GM21367 (cell line): Measurements from ENCODE around the gene MED17.
A peak's percentile ranks its signal among the peaks of the same experiment; 100 is the strongest.
"Not testable (repeated sequence)": the region's sequence is repeated elsewhere in the genome, so short reads cannot be mapped to it uniquely, and the experiment has no call there.

Experiments used
- ATAC-seq: cut with Tn5 transposase; IDR thresholded peaks from one replicate; pipeline ENCODE4 v1.9.1; 2021; ENCODE audit not compliant: unreplicated experiment

Gene MED17

DNA sequence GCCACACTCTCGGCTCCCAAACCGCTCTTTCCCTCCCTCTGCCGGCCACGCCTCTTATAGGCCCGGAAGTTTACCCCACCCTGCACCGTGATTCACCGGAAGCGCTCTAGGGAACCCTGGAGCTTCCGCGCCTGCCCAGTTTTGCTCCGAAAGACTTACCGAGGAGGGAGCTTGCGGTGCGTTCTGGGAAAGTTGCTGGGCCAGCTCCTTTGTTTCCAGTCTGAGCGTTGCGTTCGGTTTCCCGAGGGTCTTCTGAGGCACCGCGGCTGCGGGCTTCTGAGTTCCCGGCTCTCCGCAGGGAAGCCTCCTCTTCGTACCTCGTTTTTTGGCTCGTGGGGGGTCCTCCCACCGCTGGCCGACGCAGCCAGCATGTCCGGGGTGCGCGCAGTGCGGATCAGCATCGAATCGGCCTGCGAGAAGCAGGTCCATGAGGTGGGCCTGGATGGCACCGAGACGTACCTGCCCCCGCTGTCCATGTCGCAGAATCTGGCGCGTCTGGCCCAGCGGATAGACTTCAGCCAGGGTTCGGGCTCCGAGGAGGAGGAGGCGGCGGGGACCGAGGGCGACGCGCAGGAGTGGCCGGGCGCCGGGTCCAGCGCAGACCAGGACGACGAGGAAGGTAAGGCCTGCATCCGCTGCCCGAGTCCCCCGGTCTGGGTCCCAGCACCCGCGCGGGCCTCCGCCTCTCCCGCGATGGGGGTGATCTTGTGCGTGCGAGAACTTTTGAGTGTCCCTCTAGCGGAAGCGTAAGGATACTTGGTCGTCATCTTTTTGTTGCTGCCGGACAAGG lies at the start of gene MED17:
MED17 (plus strand) TSS at position 138 of the 790 bp plus-strand sequence; CDS start at position 370, 232 bp downstream.
- peak; percentile 95 for ATAC-seq

DNA sequence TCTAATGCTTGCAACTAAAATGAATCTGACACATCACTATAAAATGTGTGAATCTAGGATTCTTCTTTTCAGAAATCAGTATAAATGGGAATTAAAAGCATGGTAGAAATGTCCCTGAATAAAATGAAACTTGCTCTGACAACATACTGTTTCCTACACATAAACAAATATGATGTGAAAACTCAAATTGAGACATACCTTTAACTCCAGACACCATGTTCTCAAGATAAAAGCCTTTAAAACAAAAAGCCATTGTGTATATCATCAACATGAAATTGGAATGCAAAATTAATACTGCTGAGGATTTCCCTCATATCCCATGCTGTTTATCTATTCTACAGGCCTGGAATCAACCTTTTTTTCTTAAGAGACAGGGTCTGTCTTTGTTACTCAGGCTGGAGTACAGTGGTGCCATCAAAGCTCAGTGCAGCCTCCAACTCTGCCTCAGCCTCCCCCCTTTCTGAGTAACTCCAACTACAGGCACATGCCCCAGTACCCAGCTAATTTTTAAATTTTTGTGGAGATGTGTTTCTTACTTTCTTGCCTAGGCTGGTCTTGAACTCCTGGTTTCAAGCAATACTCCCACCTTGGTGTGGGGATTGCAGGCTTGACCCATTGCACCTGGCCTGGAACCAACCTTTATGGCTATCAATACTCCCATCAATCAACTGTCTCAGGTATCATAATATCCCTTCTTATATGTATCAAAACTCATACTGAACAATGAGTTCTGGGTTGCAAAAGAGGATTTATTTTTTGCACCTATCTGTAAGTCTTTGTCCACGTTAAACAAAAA lies 49.5 kb upstream of the MED17 start:
- no peak for ATAC-seq

- no peak for ATAC-seq
These were observed 48.5 kb upstream of the MED17 start for GRCh38 chr11:93735627-93736026.

GRCh38 chr11:93736129-93736528 lies 48.0 kb upstream of the MED17 start:
- no peak for ATAC-seq

DNA sequence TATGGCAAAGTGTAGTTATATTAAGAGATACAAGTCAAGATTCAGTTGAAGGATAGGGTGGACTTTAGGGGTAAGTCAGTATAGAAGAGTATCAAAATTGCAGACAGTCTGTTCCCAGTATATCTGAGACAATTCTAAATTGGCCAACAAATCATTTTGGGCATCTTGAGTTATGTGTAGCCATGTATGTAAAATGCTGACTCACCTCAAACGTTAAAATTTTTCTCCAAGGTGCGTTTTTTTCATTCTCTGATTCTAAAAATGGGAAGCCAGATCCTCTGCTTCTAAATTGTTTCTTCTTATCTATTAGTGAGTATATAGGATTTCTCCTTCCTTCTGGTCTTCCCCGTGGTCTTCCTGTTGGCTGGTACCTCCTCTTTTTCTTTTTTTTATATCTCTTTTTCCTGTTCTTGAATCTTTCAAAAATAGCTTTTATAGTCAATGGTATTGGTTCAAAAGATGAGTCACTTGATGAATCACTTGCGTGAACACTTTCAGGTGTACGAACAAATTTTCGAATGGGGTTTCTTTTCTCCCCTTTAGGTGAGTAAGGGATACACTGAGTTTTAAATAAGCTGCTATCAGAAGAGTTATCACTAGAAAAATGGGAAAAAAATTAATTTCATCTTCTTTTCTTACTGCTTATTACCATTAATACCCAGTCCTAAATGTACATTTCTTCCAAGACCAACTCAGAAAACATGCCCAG lies 46.0 kb upstream of the MED17 start:
- no peak for ATAC-seq

DNA sequence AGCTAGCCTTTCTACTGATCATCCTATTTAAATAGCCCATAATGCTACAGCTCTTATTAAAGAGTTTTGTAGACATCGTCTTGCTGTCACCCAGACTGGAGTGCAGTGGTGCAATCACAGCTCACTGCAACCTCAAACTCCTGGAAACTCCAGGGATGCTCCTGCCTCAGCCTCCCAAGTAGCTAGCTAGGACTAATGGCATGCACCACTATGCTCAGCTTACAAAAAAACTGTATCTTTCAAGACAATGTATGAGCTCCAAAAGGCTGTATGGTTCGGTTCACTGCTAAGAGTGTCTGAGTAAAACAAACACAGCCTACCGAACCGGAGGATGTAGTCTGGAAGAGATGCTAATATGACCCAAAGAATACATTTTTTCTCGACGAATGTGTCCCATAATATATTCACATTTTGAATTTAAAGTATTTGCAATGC lies 45.4 kb upstream of the MED17 start:
- ATAC-seq = no peak

- no peak for ATAC-seq
These were observed 43.9 kb upstream of the MED17 start for GRCh38 chr11:93740031-93740729.

GRCh38 chr11:93740730-93741093 lies 43.4 kb upstream of the MED17 start:
- peak; percentile 38 for ATAC-seq

- peak; percentile 83 for ATAC-seq
These were observed 42.8 kb upstream of the MED17 start, which contains the start of the genes C11orf54 and TAF1D for GRCh38 chr11:93741094-93741881. TSS of gene C11orf54 (plus strand) at chr11:93741672. CDS start at chr11:93747394, 5,722 bp downstream. TSS of gene TAF1D (minus strand) at chr11:93741495. CDS start at chr11:93739304, 2,191 bp downstream.

GRCh38 chr11:93741882-93742226 lies 42.2 kb upstream of the MED17 start:
- no peak for ATAC-seq

DNA sequence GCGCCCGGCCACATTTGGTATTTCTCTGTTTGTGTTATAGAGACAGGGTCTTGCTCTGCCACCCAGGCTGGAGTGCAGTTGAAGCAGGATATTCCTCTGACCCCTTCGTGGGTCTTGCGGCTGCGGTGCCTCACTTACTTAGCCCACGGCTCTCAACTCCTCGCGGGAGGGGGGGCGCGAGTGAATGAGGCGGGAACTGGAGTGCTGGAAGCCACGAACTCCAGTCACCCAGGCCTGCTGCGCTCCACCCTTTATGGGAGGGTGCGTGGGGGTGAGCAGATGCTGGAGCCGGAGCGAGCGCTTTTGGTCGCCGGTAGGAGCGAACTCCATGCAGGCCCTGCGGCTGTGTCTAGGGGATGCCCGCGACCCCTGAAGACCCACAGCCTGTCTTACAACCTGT lies 40.8 kb upstream of the MED17 start:
- no peak for ATAC-seq

GRCh38 chr11:93744669-93745004 lies 39.4 kb upstream of the MED17 start:
- ATAC-seq = no peak

DNA sequence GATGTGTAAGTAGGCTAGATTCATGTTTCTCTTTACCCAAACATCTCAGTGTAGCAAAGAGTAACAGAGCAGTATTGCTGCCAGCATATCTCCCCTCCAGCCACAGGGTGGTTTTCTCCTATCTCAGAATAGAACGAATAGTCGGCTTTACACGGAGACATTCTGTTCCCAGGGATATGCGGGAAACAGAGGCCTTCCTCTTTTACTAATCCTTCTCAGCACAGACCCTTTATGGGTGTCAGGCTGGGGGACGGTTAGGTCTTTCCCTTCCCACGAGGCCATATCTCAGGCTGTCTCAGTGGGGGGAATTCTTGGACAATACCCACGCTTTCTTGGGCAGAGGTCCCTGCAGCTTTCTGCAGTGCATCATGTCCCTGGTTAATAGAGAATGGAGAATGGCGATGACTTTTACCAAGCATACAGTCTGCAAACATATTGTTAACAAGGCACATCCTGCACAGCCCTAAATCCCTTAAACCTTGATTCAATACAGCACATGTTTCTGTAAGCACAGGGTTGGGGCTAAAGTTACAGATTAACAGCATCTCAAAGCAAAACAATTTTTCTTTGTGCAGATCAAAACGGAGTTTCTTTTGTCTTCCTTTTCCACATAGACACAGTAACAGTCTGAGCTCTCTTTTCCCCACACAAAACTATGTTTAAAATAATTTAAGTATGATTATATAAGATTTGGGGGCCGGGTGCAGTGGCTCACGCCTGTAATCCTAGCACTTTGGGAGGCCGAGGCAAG lies 38.9 kb upstream of the MED17 start:
- ATAC-seq = not testable (repeated sequence)

DNA sequence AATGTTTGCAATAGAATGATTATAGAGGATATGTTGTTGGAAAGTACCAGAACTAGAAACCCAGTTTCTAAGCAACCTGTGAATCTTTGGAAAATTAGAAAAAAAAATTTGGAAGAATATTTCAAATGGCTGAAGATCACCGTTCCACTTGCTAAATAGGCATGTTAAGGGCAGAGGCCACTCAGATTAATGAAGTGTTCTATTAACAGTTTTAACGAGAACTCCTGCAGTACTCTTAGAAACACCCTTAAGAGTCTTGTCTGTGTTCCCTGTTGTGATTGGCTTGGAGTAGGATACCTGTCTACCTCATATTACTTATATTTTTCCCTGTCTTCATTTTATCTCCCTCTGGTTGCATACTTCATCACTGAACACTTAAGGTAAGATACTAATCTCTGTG lies 38.0 kb upstream of the MED17 start:
- ATAC-seq = no peak

- ATAC-seq = peak; percentile 66
These were observed 37.0 kb upstream of the MED17 start for GRCh38 chr11:93747122-93747521.

- no peak for ATAC-seq
These were observed 33.1 kb upstream of the MED17 start for GRCh38 chr11:93751001-93751400.

GRCh38 chr11:93753241-93753640 lies 30.8 kb upstream of the MED17 start:
- ATAC-seq = no peak

DNA sequence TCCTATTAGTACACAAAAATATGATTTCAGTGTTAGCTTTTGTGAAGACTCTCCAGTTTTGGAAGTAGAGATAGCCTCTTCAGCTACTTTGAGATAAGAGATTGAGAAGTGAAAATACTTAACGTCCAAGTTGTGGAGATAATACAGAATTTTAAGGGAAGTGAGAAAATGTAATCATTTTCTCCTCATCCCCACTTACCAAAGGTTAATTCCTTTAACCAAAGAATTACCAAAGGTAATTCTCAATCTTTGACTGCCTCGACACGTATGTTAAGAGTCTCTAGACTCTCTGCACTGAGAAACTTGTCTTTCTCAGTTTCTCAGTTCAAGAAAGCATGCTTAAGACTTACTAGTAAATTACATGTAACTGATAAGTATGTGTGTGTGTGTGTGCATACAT lies 27.3 kb upstream of the MED17 start:
- peak; percentile 61 for ATAC-seq

DNA sequence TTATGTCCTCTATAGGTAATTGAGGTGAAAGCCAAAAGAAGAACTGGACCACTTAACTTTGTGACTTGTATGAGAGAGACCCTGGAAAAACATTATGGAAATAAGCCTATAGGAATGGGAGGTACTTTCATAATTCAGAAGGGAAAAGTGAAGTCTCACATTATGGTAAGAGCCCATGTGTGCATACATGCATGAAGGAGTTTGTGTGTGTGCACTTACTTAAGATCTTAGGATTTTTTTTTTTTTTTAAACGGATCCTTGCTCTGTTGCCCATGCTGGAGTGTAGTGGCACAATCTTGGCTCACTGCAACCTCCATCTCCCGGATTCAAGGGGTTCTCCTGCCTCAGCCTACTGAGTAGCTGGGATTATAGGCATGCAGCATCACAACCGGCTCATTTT lies 26.8 kb upstream of the MED17 start:
- ATAC-seq = no peak
